ENCODE measurements around the gene PODNL1. TPM values are rescaled to one million over a fixed set of nuclear protein-coding genes. Genes with fewer than 3 reads are reported as not detected.
A peak's percentile ranks its signal among the peaks of the same experiment; 100 is the strongest.

The PODNL1 gene
- total RNA-seq, 1 donor from 2014 or later: not detected

DNA sequence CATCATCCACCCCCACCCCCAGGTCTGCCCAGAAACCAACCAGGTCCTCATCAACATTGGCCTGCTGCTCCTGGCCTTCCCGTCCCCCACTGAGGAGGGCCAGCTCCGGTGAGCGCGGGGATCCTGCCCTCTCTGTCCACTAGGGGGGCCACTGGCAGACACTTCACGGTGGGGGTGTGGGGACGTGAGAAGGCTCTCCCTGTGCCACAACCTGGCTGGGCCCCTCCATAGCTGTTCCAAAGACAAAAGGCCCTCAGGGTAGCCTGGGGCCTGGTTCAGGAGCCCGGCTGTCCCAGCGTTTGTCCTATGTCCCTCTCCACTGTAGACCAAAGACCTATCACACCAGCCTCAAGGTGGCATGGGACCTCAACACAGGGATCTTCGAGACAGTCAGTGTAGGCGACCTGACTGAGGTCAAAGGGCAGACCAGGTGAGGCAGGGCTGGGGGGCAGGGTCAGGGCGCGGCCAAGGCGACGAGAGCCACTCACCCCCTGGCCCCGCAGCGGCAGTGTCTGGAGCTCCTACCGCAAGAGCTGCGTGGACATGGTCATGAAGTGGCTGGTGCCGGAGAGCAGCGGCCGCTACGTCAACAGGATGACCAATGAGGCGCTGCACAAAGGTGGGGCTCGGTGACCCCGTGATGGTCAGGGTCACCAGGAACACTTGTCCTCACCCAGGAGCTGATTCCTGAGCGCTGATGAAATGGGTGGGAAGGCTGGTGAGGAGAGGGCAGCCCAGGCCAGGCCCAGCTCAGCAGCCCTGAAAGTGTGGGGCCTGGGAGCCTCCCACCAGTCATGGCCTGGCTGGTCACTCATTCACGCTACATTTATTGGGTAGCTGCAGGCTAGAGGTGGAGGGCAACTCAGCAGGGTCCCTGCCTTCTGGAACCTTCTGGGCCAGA lies 22.0 kb upstream of the PODNL1 start:
- Mint-ChIP-seq H3K9me3 (no peaks in the 10 kb centered on the region), H3K4me1 (ENCODE audit: low read depth) (no peaks in the 10 kb centered on the region), H3K36me3 (ENCODE audit: low read depth) (peaks cover 16% of the 10 kb centered on the region), H3K4me3 (no peak overlapping the region), H3K27ac (no peak overlapping the region), H3K27me3 (ENCODE audit: insufficient read depth) (no peaks in the 10 kb centered on the region)
- intact Hi-C loops (cut with micrococcal nuclease): no loop called here
- no peak for DNase-seq (ENCODE audit: low spot score)

- no peak overlapping the region for H3K27ac Mint-ChIP-seq
- peaks cover 17% of the 10 kb centered on the region for H3K36me3 Mint-ChIP-seq (ENCODE audit: low read depth)
Measured at GRCh38 chr19:13959141-13959961, 21.1 kb upstream of the PODNL1 start.

DNA sequence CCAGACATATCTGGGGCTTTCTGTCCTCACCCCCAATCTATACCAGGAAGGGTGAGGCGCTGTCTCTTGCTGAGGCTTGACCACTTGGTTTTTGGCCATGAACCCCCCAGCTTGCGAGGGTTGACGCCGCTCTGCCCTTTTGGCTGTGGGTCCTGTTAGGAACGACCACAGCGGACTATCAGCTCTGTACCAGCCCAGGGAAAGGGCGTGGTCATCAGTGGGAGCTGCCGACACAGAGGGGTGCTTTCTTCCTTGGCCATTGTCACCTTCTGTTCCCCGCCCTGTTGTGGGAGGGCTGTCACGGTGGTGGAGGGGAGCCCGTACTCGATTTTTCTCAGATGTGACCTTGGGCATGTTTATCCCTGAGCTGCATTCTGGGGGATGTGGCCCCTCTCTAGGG lies 19.8 kb upstream of the PODNL1 start:
- H3K9me3 Mint-ChIP-seq: no peaks in the 10 kb centered on the region
- intact Hi-C loops (cut with micrococcal nuclease): no loop called here
- H3K4me1 Mint-ChIP-seq (ENCODE audit: low read depth): peaks cover 10% of the 10 kb centered on the region
- H3K27me3 Mint-ChIP-seq (ENCODE audit: insufficient read depth): no peaks in the 10 kb centered on the region
- no peak overlapping the region for H3K4me3 Mint-ChIP-seq
- DNase-seq (ENCODE audit: low spot score): no peak
- no peak overlapping the region for H3K27ac Mint-ChIP-seq
- peaks cover 19% of the 10 kb centered on the region for H3K36me3 Mint-ChIP-seq (ENCODE audit: low read depth)

More at GRCh38 chr19:13959141-13959961, 21.1 kb upstream of the PODNL1 start:
- intact Hi-C loops (cut with micrococcal nuclease): no loop called here
- Mint-ChIP-seq H3K27me3 (ENCODE audit: insufficient read depth) (no peaks in the 10 kb centered on the region), H3K9me3 (no peaks in the 10 kb centered on the region), H3K4me1 (ENCODE audit: low read depth) (no peaks in the 10 kb centered on the region), H3K4me3 (no peak overlapping the region)
- no peak for DNase-seq (ENCODE audit: low spot score)

- intact Hi-C loops (cut with micrococcal nuclease): no loop called here
- H3K27ac Mint-ChIP-seq: no peak overlapping the region
- DNase-seq (ENCODE audit: low spot score): no peak
- no peak overlapping the region for H3K4me3 Mint-ChIP-seq
- no peaks in the 10 kb centered on the region for H3K27me3 Mint-ChIP-seq (ENCODE audit: insufficient read depth)
- no peaks in the 10 kb centered on the region for H3K9me3 Mint-ChIP-seq
- peaks cover 11% of the 10 kb centered on the region for H3K4me1 Mint-ChIP-seq (ENCODE audit: low read depth)
- H3K36me3 Mint-ChIP-seq (ENCODE audit: low read depth): peaks cover 19% of the 10 kb centered on the region
Measured at GRCh38 chr19:13957051-13957450, 18.8 kb upstream of the PODNL1 start.

DNA sequence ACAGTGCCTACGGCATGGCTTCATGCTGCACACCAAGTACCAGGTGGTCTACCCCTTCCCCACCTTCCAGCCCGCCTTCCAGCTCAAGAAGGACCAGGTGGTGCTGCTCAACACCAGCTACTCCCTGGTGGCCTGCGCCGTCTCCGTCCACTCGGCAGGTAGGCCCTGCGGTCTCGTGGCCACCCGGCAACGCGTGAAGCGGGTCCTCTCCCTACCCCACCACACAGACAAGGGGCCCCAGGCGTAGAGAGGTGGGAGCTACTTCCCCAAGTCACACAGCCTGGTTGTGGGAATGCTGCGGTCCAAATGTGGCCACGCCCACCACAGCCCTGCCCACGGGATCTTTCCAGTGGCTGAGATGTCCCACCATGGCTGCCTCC lies 18.1 kb upstream of the PODNL1 start:
- Mint-ChIP-seq H3K27ac (no peak overlapping the region), H3K36me3 (ENCODE audit: low read depth) (peaks cover 15% of the 10 kb centered on the region), H3K4me1 (ENCODE audit: low read depth) (peaks cover 17% of the 10 kb centered on the region), H3K27me3 (ENCODE audit: insufficient read depth) (no peaks in the 10 kb centered on the region), H3K4me3 (no peak overlapping the region), H3K9me3 (no peaks in the 10 kb centered on the region)
- intact Hi-C loops (cut with micrococcal nuclease): no loop called here
- no peak for DNase-seq (ENCODE audit: low spot score)

- Mint-ChIP-seq H3K27me3 (ENCODE audit: insufficient read depth) (no peaks in the 10 kb centered on the region), H3K27ac (no peak overlapping the region), H3K9me3 (no peaks in the 10 kb centered on the region), H3K4me1 (ENCODE audit: low read depth) (peaks cover 17% of the 10 kb centered on the region), H3K4me3 (no peak overlapping the region), H3K36me3 (ENCODE audit: low read depth) (peaks cover 13% of the 10 kb centered on the region)
- no peak for DNase-seq (ENCODE audit: low spot score)
- intact Hi-C loops (cut with micrococcal nuclease): no loop called here
Measured at GRCh38 chr19:13955662-13956364, 17.6 kb upstream of the PODNL1 start.

DNA sequence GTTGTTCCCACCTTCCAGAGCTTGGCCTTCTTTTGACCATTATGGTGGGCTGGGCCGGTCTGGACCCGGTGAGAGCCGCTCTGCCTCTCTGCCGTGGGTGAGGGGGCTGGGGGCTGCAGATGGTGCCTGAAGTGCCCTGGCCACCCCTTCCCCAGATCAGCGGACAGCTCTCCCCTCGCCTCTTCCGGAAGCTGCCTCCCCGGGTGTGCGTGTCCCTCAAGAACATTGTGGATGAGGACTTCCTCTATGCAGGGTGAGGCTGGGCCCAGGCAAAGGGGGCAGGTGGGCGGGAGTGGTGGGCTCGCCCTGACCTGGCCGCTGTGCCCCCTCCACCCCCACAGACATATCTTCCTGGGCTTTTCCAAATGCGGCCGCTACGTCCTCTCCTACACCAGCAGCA lies 16.0 kb upstream of the PODNL1 start:
- Mint-ChIP-seq H3K9me3 (no peaks in the 10 kb centered on the region), H3K27me3 (ENCODE audit: insufficient read depth) (no peaks in the 10 kb centered on the region), H3K36me3 (ENCODE audit: low read depth) (peaks cover 10% of the 10 kb centered on the region), H3K27ac (no peak overlapping the region), H3K4me3 (peak overlapping the region; percentile 88), H3K4me1 (ENCODE audit: low read depth) (peaks cover 17% of the 10 kb centered on the region)
- intact Hi-C loops (cut with micrococcal nuclease): loop anchor here (5.0 kb wide), 1 partner anchor 157 kb away; the partner anchor contains the start of gene ZSWIM4
- DNase-seq (ENCODE audit: low spot score): no peak

- intact Hi-C loops (cut with micrococcal nuclease): loop anchor here (1.0 to 5.0 kb wide), 8 partner anchors 33 to 184 kb away; partner anchors contain the start of genes BRME1, CC2D1A, MISP3 and RFX1
- no peak for DNase-seq (ENCODE audit: low spot score)
- Mint-ChIP-seq H3K9me3 (no peaks in the 10 kb centered on the region), H3K36me3 (ENCODE audit: low read depth) (peaks cover 10% of the 10 kb centered on the region), H3K27me3 (ENCODE audit: insufficient read depth) (no peaks in the 10 kb centered on the region), H3K4me1 (ENCODE audit: low read depth) (peaks cover 17% of the 10 kb centered on the region), H3K4me3 (peak overlapping the region; percentile 88), H3K27ac (peak overlapping the region; percentile 63)
Measured at GRCh38 chr19:13952931-13953531, 14.8 kb upstream of the PODNL1 start.

DNA sequence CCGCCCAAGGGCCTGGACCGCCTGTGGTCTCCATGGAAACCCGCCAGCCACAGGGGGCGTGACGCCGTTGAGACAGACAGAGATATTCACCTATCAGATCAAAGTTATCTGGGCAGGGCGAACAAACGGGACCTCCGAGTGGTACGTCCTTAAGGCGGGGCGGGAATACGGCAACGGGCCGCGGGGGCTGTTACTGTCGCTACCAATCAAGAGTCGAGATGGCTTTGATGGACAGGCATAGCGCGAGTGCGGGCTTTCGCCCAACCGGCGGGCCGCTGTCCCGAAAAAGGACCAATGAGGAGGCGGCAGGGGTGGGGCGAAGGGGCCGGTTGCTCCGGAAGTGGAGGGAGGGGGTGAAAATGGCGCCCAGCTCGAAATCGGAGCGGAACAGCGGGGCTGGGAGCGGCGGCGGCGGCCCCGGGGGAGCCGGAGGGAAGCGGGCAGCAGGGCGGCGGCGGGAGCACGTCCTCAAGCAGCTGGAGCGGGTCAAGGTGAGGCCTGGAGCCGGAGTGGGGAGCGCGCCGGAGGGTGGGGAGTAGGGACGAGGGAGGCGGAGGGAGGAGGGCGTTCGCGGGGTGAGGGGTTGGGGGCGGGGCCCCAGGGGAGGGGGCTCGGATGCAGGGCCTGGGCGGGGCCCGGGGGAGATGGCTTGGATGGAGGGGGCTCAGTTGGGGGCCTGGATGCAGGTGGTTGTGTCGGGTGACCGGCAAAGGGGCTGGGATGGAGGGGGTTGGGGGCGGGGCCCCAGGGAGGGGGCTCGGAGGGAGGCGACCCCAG lies 14.1 kb upstream of the PODNL1 start, which contains the start of gene DCAF15:
TSS of gene DCAF15 (plus strand) at position 356 of the 777 bp plus-strand sequence. CDS start at position 360, 4 bp downstream.
- Mint-ChIP-seq H3K9me3 (no peaks in the 10 kb centered on the region), H3K36me3 (ENCODE audit: low read depth) (peaks cover 10% of the 10 kb centered on the region), H3K4me1 (ENCODE audit: low read depth) (peaks cover 17% of the 10 kb centered on the region), H3K27ac (peak within 1 kb of the TSS; percentile 86), H3K4me3 (peak within 1 kb of the TSS; percentile 96), H3K27me3 (ENCODE audit: insufficient read depth) (no peaks in the 10 kb centered on the region)
- DNase-seq (ENCODE audit: low spot score): peak; percentile 99
- intact Hi-C loops (cut with micrococcal nuclease): loop anchor here (1.0 to 5.0 kb wide), 8 partner anchors 34 to 185 kb away; partner anchors contain the start of genes BRME1, CC2D1A, MISP3 and RFX1

DNA sequence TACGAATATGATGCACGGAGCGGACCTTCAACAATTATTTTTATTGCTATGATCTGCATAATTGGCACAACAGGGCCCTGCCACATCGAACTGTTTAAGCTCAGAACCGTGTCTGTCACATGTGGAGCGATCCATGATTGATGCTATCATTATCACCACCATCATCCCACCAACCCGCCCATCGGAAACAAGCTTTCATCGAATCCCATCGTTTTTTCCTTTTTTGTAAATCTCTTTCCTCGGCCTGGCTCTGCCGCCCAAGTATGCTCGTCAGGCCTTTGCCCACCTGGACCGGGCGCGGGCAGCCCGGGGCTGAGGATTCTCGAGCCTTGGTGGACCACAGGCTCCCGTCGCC lies 13.6 kb upstream of the PODNL1 start:
- intact Hi-C loops (cut with micrococcal nuclease): loop anchor here (1.0 to 5.0 kb wide), 8 partner anchors 35 to 186 kb away; partner anchors contain the start of genes BRME1, CC2D1A, MISP3 and RFX1
- Mint-ChIP-seq H3K9me3 (no peaks in the 10 kb centered on the region), H3K36me3 (ENCODE audit: low read depth) (peaks cover 8% of the 10 kb centered on the region), H3K4me3 (peak overlapping the region; percentile 96), H3K27me3 (ENCODE audit: insufficient read depth) (no peaks in the 10 kb centered on the region), H3K27ac (peak overlapping the region; percentile 86), H3K4me1 (ENCODE audit: low read depth) (peaks cover 17% of the 10 kb centered on the region)
- no peak for DNase-seq (ENCODE audit: low spot score)

DNA sequence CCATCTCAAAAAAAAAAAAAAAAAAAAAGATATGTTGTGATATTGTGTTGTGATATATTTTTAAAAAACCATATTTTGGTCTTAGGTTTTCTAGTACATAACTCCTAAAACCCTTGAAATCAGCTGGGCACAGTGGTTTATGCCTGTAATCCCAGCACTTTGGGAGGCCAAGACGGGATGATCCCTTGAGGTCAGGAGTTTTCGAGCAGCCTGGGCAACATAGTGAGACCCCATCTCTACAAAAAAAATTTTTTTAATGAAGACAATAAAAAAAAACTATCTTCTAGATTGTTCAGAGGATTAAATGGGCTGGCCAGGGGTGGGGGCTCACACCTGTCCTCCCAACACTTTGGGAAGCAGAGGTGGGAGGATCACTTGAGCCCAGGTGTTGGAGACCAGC lies 12.8 kb upstream of the PODNL1 start:
- Mint-ChIP-seq H3K4me3 (no peak overlapping the region), H3K4me1 (ENCODE audit: low read depth) (peaks cover 17% of the 10 kb centered on the region), H3K36me3 (ENCODE audit: low read depth) (peaks cover 4% of the 10 kb centered on the region), H3K27me3 (ENCODE audit: insufficient read depth) (no peaks in the 10 kb centered on the region), H3K9me3 (no peaks in the 10 kb centered on the region), H3K27ac (no peak overlapping the region)
- intact Hi-C loops (cut with micrococcal nuclease): loop anchor here (5.0 kb wide), 1 partner anchor 154 kb away; the partner anchor contains the start of gene ZSWIM4
- DNase-seq (ENCODE audit: low spot score): no peak
